ENCODE results near the gene ARFGEF2.

Gene ARFGEF2

GRCh38 chr20:48919882-48920526, 1.5 kb upstream of the ARFGEF2 start:
- H3K14ac ChIP-seq (ENCODE audit: low read length in 2 of 2), result no peak overlapping the region
- peak overlapping the region in 1 of 2 experiments; percentile 17 for H2BK12ac ChIP-seq (ENCODE audit: low read length in 2 of 2)
- H2BK120ac ChIP-seq (ENCODE audit: low read depth, low read length), result no peak overlapping the region
- H2AK5ac ChIP-seq (ENCODE audit: low read length, severe bottlenecking), result no peak overlapping the region
- H2BK5ac ChIP-seq (ENCODE audit: low read depth, low read length, poor library complexity, severe bottlenecking), result no peak overlapping the region
- peak; percentile 35 for DNase-seq
- no peak overlapping the region for H2BK15ac ChIP-seq (ENCODE audit: low read depth, poor library complexity, severe bottlenecking)
- H4K8ac ChIP-seq (ENCODE audit: low read length), result peak overlapping the region; percentile 8
- H3K9ac ChIP-seq (ENCODE audit: low read length), result no peak overlapping the region
- no peak overlapping the region for H3K4me3 ChIP-seq (ENCODE audit: insufficient read depth in 1 of 2, low read depth in 1 of 2, low read length in 2 of 2)
- H4K91ac ChIP-seq (ENCODE audit: low read length), result no peak overlapping the region
- H3K27ac ChIP-seq (ENCODE audit: low read length, poor library complexity, severe bottlenecking), result no peak overlapping the region
- no peak overlapping the region for H2AFZ ChIP-seq (ENCODE audit: low read depth, low read length)
- 40% methylated on average over 5 of the region's 5 CpGs for WGBS
- peak overlapping the region in 1 of 2 experiments; percentile 18 for H3K18ac ChIP-seq (ENCODE audit: low read depth in 1 of 2, low read length in 2 of 2)
- no peak overlapping the region for H3K4me2 ChIP-seq (ENCODE audit: low read length, poor library complexity, severe bottlenecking)
- H3K4ac ChIP-seq (ENCODE audit: low read depth in 1 of 2, low read length in 2 of 2), result no peak overlapping the region
- H3K4me1 ChIP-seq (ENCODE audit: control insufficient read depth, insufficient read depth, low read depth, low read length), result peaks cover 2% of the 10 kb centered on the region
- peak overlapping the region in 1 of 2 experiments; percentile 10 for H3K23ac ChIP-seq (ENCODE audit: low read length in 2 of 2)
- no peaks in the 10 kb centered on the region for H3K9me3 ChIP-seq (ENCODE audit: control insufficient read depth, low read length)
- H3K27me3 ChIP-seq (ENCODE audit: control insufficient read depth in 1 of 2, insufficient read depth in 1 of 2, low read length in 2 of 2), result peaks cover 0 to 7% of the 10 kb centered on the region in 2 experiments
- no peaks in the 10 kb centered on the region for H3K36me3 ChIP-seq (ENCODE audit: control insufficient read depth in 1 of 2, insufficient read depth in 2 of 2, low read depth in 1 of 2, low read length in 2 of 2)
- peaks cover 2% of the 10 kb centered on the region for H3K79me1 ChIP-seq (replicated peaks; ENCODE audit: low read length, poor library complexity, severe bottlenecking)

GRCh38 chr20:48920527-48921167, 864 bp upstream of the ARFGEF2 start:
- peak overlapping the region; percentile 85 to 92 for H3K4me3 ChIP-seq (ENCODE audit: insufficient read depth in 1 of 2, low read depth in 1 of 2, low read length in 2 of 2)
- H3K18ac ChIP-seq (ENCODE audit: low read depth in 1 of 2, low read length in 2 of 2), result peak overlapping the region; percentile 28 to 48
- no peak for DNase-seq
- peak overlapping the region in 1 of 2 experiments; percentile 70 for H3K23ac ChIP-seq (ENCODE audit: low read length in 2 of 2)
- H3K36me3 ChIP-seq (ENCODE audit: control insufficient read depth in 1 of 2, insufficient read depth in 2 of 2, low read depth in 1 of 2, low read length in 2 of 2), result no peaks in the 10 kb centered on the region
- peak overlapping the region in 1 of 2 experiments; percentile 90 for H3K4ac ChIP-seq (ENCODE audit: low read depth in 1 of 2, low read length in 2 of 2)
- peak overlapping the region; percentile 95 for H3K9ac ChIP-seq (ENCODE audit: low read length)
- no peak overlapping the region for H3K27ac ChIP-seq (ENCODE audit: low read length, poor library complexity, severe bottlenecking)
- no peak overlapping the region for H2BK15ac ChIP-seq (ENCODE audit: low read depth, poor library complexity, severe bottlenecking)
- H3K4me2 ChIP-seq (ENCODE audit: low read length, poor library complexity, severe bottlenecking), result peak overlapping the region; percentile 70
- H4K8ac ChIP-seq (ENCODE audit: low read length), result peak overlapping the region; percentile 8
- H2AK5ac ChIP-seq (ENCODE audit: low read length, severe bottlenecking), result no peak overlapping the region
- no peak overlapping the region for H4K91ac ChIP-seq (ENCODE audit: low read length)
- 30% methylated on average over 10 of the region's 10 CpGs for WGBS
- peaks cover 2% of the 10 kb centered on the region for H3K4me1 ChIP-seq (ENCODE audit: control insufficient read depth, insufficient read depth, low read depth, low read length)
- no peak overlapping the region for H2BK5ac ChIP-seq (ENCODE audit: low read depth, low read length, poor library complexity, severe bottlenecking)
- H3K14ac ChIP-seq (ENCODE audit: low read length in 2 of 2), result no peak overlapping the region
- peak overlapping the region; percentile 68 for H2AFZ ChIP-seq (ENCODE audit: low read depth, low read length)
- peak overlapping the region in 1 of 2 experiments; percentile 68 for H2BK12ac ChIP-seq (ENCODE audit: low read length in 2 of 2)
- H3K27me3 ChIP-seq (ENCODE audit: control insufficient read depth in 1 of 2, insufficient read depth in 1 of 2, low read length in 2 of 2), result peaks cover 0 to 6% of the 10 kb centered on the region in 2 experiments
- peaks cover 2% of the 10 kb centered on the region for H3K79me1 ChIP-seq (replicated peaks; ENCODE audit: low read length, poor library complexity, severe bottlenecking)
- no peak overlapping the region for H2BK120ac ChIP-seq (ENCODE audit: low read depth, low read length)
- no peaks in the 10 kb centered on the region for H3K9me3 ChIP-seq (ENCODE audit: control insufficient read depth, low read length)

GRCh38 chr20:48921883-48922820, 641 bp downstream of the ARFGEF2 start:
- H3K36me3 ChIP-seq (ENCODE audit: control insufficient read depth in 1 of 2, insufficient read depth in 2 of 2, low read depth in 1 of 2, low read length in 2 of 2), result no peaks in the 10 kb centered on the region
- peak overlapping the region in 1 of 2 experiments; percentile 66 for H3K23ac ChIP-seq (ENCODE audit: low read length in 2 of 2)
- peaks cover 0 to 4% of the 10 kb centered on the region in 2 experiments for H3K27me3 ChIP-seq (ENCODE audit: control insufficient read depth in 1 of 2, insufficient read depth in 1 of 2, low read length in 2 of 2)
- H3K4me2 ChIP-seq (ENCODE audit: low read length, poor library complexity, severe bottlenecking), result peak overlapping the region; percentile 85
- H2BK15ac ChIP-seq (ENCODE audit: low read depth, poor library complexity, severe bottlenecking), result peak overlapping the region; percentile 93
- H2AFZ ChIP-seq (ENCODE audit: low read depth, low read length), result peak overlapping the region; percentile 64
- peak overlapping the region; percentile 87 to 92 for H3K18ac ChIP-seq (ENCODE audit: low read depth in 1 of 2, low read length in 2 of 2)
- H3K4me3 ChIP-seq (ENCODE audit: insufficient read depth in 1 of 2, low read depth in 1 of 2, low read length in 2 of 2), result peak overlapping the region; percentile 85 to 92
- peak; percentile 57 for DNase-seq
- peaks cover 2% of the 10 kb centered on the region for H3K4me1 ChIP-seq (ENCODE audit: control insufficient read depth, insufficient read depth, low read depth, low read length)
- H3K4ac ChIP-seq (ENCODE audit: low read depth in 1 of 2, low read length in 2 of 2), result peak overlapping the region; percentile 94 to 97
- H2BK12ac ChIP-seq (ENCODE audit: low read length in 2 of 2), result peak overlapping the region in 1 of 2 experiments; percentile 77
- peak overlapping the region; percentile 37 for H2AK5ac ChIP-seq (ENCODE audit: low read length, severe bottlenecking)
- peak overlapping the region in 1 of 2 experiments; percentile 98 for H3K14ac ChIP-seq (ENCODE audit: low read length in 2 of 2)
- peak overlapping the region; percentile 90 for H4K91ac ChIP-seq (ENCODE audit: low read length)
- peaks cover 2% of the 10 kb centered on the region for H3K79me1 ChIP-seq (replicated peaks; ENCODE audit: low read length, poor library complexity, severe bottlenecking)
- 9% methylated on average over 33 of the region's 34 CpGs for WGBS
- H3K9me3 ChIP-seq (ENCODE audit: control insufficient read depth, low read length), result no peaks in the 10 kb centered on the region
- H3K9ac ChIP-seq (ENCODE audit: low read length), result peak overlapping the region; percentile 95
- peak overlapping the region; percentile 98 for H4K8ac ChIP-seq (ENCODE audit: low read length)
- H2BK120ac ChIP-seq (ENCODE audit: low read depth, low read length), result peak overlapping the region; percentile 87
- peak overlapping the region; percentile 11 for H3K27ac ChIP-seq (ENCODE audit: low read length, poor library complexity, severe bottlenecking)
- H2BK5ac ChIP-seq (ENCODE audit: low read depth, low read length, poor library complexity, severe bottlenecking), result peak overlapping the region; percentile 87
